Right lobe of liver (tissue), 6 donors: ENCODE results near the gene UBXN11. TPM values are rescaled to one million over a fixed set of nuclear protein-coding genes. Genes with fewer than 3 reads are reported as not detected.

Source experiments
- ATAC-seq, 4 donors: fragments of 200-7000 bp; cut with Tn5 transposase; one replicate each; pipeline ENCODE4 v1.9.1; 2020; ENCODE audit warnings: mild to moderate bottlenecking in 4 of 4, moderate library complexity in 4 of 4
- DNase-seq, 3 donors: peaks; one replicate each; pipeline ENCODE4 v3.0.0-alpha.2; 2020
- H3K27ac ChIP-seq, 3 donors: fragments of 200-600 bp; one replicate each; pipeline ENCODE4 v1.8.0; 2022
- H3K27me3 ChIP-seq, 2 donors: fragments of 200-600 bp; one replicate each; pipeline ENCODE4 v1.8.0; 2022
- H3K36me3 ChIP-seq, 4 donors: fragments of 200-600 bp; sonication (generic) in 1 of 4; one replicate each; pipeline versions ENCODE4 v1.5.1 to v1.8.0; 2017 to 2022; ENCODE audit warnings: control low read depth in 1 of 4
- H3K4me1 ChIP-seq, 4 donors: fragments of 200-600 bp; sonication (generic) in 1 of 4; one replicate each; pipeline versions ENCODE4 v1.5.1 to v1.8.0; 2017 to 2022; ENCODE audit warnings: control low read depth in 1 of 4
- H3K4me3 ChIP-seq, 3 donors: fragments of 200-600 bp; one replicate each; pipeline ENCODE4 v1.8.0; 2022
- H3K9me3 ChIP-seq, 4 donors: fragments of 200-600 bp; sonication (generic) in 1 of 4; one replicate each; pipeline versions ENCODE4 v1.5.1 to v1.8.0; 2017 to 2022; ENCODE audit warnings: control low read depth in 1 of 4
- POLR2A ChIP-seq: fragments of 450-650 bp; IDR thresholded peaks from one replicate; pipeline ENCODE4 v1.6.1; 2017; ENCODE audit warnings: antibody characterized with exemption, mild to moderate bottlenecking
- WGBS: methylation state at CpG from one replicate; pipeline ENCODE4 v1.1.6; 2018; ENCODE audit warnings: low coverage, low lambda C conversion rate; ENCODE audit not compliant: insufficient coverage; ENCODE audit errors: missing lambda C conversion rate; 5-methylcytosine and 5-hydroxymethylcytosine counted together
- intact Hi-C, 2 donors: fragments of 100-400 bp; cut with DNase I; formaldehyde crosslinking; loops; one replicate each; pipeline versions ENCODE4 v1.11.2 to v1.14.1; 2022
- total RNA-seq, 6 experiments: library from RNA; depleted of rRNA in 2 of 6; stranded (reverse); fragments of >200 nt in 2 of 6; fragmentation: NEBNext Ultra II Directional in 3 of 6; extraction: Animal tissue kit (Norgen Biotek cat#: 25700) in 3 of 6; gene quantifications; one replicate each; pipeline versions ENCODE4 v1.1.0 to v1.2.4, GENCODE V29; 2016 to 2023
- TF ChIP-seq, protein P1 (sequence below), 4 donors: fragments of 200-600 bp in 3 of 4; fragments of 450-650 bp in 1 of 4; IDR thresholded peaks; one replicate each; pipeline versions ENCODE4 v1.5.1 to v1.8.0; 2016 to 2022; ENCODE audit warnings: antibody characterized with exemption in 4 of 4, mild to moderate bottlenecking in 2 of 4
- donor health status: DM: no; HTN: yes; CAD: no.
- donor health status: DM: no; HTN: no; CAD: no.
- donor health status: DM: no; HTN: no; CAD: no.
- donor health status: DM: no; HTN: yes; CAD: no.
- donor health status: DM: no; HTN: yes; CAD: no.

The UBXN11 gene
- total RNA-seq, 6 experiments from 2014 or later = 4.3 to 11.3 (median 7.0) TPM

DNA sequence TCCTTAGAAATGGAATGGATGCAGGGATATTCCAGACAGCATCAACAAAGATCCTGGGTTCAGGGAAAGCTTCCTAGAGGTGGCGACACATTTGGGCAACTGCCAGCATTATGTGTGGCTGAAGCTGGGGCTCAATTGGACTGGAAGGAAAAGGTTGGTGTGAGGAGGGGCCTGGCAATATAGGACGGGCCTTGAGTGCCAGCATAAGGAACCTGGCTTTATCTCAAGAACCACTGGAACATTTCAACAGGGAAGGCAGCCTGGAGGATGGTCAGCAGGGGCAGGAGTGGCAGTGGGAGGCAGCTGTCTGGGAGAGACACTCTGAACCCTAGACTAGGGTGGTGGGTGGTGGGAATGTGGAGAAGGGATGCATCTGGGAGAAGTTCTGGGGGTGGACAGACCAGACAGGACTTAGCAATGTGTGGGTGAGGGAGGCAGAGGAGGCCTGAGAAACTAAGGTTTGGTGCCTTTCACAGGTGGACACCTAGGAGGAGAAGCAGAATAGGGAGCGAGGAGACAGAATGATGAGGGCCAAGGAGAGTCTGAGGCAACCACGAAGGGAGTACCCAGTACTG is 23.1 kb downstream of the UBXN11 start:
- Histone ChIP-seq H3K27ac (no peak overlapping the region), H3K36me3 (no peaks in the 10 kb centered on the region), H3K9me3 (no peaks in the 10 kb centered on the region), H3K4me1 (peaks cover 0 to 21% (median 6%) of the 10 kb centered on the region in 4 donors), H3K27me3 (no peaks in the 10 kb centered on the region), H3K4me3 (no peak overlapping the region)
- DNase-seq (no peak), ATAC-seq (no peak)
- intact Hi-C loops = loop anchor here (5.0 to 10.0 kb wide), 2 partner anchors 39 to 81 kb away; no protein-coding TSS in a partner anchor
- TF ChIP-seq POLR2A = no peak
- TF ChIP-seq, protein P1, sequence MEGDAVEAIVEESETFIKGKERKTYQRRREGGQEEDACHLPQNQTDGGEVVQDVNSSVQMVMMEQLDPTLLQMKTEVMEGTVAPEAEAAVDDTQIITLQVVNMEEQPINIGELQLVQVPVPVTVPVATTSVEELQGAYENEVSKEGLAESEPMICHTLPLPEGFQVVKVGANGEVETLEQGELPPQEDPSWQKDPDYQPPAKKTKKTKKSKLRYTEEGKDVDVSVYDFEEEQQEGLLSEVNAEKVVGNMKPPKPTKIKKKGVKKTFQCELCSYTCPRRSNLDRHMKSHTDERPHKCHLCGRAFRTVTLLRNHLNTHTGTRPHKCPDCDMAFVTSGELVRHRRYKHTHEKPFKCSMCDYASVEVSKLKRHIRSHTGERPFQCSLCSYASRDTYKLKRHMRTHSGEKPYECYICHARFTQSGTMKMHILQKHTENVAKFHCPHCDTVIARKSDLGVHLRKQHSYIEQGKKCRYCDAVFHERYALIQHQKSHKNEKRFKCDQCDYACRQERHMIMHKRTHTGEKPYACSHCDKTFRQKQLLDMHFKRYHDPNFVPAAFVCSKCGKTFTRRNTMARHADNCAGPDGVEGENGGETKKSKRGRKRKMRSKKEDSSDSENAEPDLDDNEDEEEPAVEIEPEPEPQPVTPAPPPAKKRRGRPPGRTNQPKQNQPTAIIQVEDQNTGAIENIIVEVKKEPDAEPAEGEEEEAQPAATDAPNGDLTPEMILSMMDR (IDR thresholded peaks at IDR 0.05) = no peak
- 63% methylated on average over 3 of the region's 4 CpGs for WGBS

DNA sequence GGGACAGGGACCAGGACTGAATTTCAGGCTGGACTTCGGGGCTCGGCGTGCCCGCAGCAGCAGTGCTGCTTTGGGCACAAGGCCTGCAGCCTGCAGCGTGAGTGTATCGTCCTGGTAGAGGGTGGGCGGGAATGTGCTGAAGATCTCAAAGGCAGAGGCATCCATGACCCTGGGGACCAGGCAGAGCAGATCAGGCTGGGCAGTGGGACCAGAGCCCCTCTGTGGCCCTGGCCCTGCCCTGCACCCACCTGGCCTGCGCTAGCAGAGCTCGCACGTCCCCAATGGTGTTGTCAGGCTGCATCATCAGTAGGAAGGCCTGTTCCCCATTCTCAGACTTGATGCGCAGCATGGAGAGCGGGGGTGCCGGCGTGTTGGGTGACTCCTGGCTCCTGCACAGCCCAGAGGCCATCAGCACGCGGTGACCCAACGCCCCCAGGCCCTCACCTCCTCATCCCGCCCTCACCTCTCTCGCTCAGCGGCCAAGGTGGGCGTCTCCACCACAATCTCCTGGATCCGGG is 24.0 kb downstream of the UBXN11 start:
- Histone ChIP-seq H3K4me3 (no peak overlapping the region), H3K4me1 (peaks cover 0 to 30% (median 10%) of the 10 kb centered on the region in 4 donors), H3K27ac (no peak overlapping the region), H3K27me3 (no peaks in the 10 kb centered on the region), H3K36me3 (no peaks in the 10 kb centered on the region), H3K9me3 (no peaks in the 10 kb centered on the region)
- DNase-seq = no peak
- WGBS = 57% methylated on average over 1 of the region's 22 CpGs
- intact Hi-C loops = loop anchor here (5.0 to 10.0 kb wide), 2 partner anchors 40 to 82 kb away; no protein-coding TSS in a partner anchor
- ATAC-seq = no peak
- TF ChIP-seq POLR2A = no peak
- TF ChIP-seq, protein P1 (IDR thresholded peaks at IDR 0.05) = no peak

DNA sequence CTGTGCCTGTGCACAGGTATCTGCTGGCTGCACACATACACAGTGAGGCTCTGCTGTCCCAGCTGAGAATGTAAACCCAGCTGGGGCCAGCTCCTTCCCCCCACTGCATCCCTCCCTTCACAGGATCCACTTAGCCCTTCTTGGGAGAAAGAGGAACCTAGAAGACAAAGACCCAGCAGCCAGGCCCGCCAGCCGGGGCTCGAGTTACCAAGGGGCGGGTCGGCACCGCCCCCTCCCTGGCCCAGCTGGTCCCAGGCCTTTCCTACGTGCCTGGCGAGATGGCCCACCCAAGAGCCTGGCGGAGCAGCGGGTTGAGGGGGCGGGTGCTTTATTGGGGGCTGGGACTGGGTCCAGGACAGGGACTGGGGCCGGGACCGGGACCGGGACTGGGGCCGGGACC is 24.5 kb downstream of the UBXN11 start:
- no peak for TF ChIP-seq POLR2A
- TF ChIP-seq, protein P1 (IDR thresholded peaks at IDR 0.05) = no peak
- Histone ChIP-seq H3K9me3 (no peaks in the 10 kb centered on the region), H3K4me1 (peaks cover 0 to 35% (median 13%) of the 10 kb centered on the region in 4 donors), H3K27me3 (no peaks in the 10 kb centered on the region), H3K27ac (no peak overlapping the region), H3K36me3 (no peaks in the 10 kb centered on the region), H3K4me3 (no peak overlapping the region)
- intact Hi-C loops = loop anchor here (5.0 to 10.0 kb wide), 2 partner anchors 40 to 83 kb away; no protein-coding TSS in a partner anchor
- WGBS = 37% methylated on average over 3 of the region's 15 CpGs
- DNase-seq (peak in 1 of 3 donors; percentile 44), ATAC-seq (no peak)

DNA sequence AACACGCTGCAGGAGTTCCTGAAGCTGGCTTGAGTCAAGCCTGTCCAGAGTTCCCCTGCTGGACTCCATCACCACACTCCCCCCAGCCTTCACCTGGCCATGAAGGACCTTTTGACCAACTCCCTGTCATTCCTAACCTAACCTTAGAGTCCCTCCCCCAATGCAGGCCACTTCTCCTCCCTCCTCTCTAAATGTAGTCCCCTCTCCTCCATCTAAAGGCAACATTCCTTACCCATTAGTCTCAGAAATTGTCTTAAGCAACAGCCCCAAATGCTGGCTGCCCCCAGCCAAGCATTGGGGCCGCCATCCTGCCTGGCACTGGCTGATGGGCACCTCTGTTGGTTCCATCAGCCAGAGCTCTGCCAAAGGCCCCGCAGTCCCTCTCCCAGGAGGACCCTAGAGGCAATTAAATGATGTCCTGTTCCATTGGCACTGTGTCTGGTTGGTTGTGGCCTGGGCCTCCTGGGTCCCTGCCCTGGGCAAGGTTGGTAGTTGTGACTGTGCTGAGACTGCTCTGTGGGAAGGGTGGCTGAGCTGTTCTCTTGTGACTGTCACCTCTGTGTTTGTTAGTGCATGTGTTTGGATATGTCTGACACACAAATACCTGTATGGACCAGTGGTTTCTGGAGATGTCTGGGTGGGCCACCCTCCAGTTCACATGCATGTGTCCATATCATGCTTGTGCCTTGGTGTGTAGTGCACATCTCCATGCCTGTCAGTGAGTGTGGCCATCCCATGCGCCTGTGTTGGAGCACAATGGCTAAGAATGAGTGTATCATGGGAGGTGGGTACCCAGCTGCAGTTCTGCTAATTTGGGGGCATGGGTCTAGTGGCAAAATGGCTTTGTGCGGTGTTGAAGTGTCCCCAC is 25.1 kb downstream of the UBXN11 start:
- TF ChIP-seq POLR2A = no peak
- TF ChIP-seq, protein P1 (IDR thresholded peaks at IDR 0.05) = no peak
- H3K27me3 ChIP-seq = no peaks in the 10 kb centered on the region
- no peak for DNase-seq
- ATAC-seq = no peak
- intact Hi-C loops = loop anchor here (5.0 to 10.0 kb wide), 2 partner anchors 41 to 83 kb away; no protein-coding TSS in a partner anchor
- no peaks in the 10 kb centered on the region for H3K36me3 ChIP-seq
- no peak overlapping the region for H3K27ac ChIP-seq
- peak overlapping the region in 1 of 3 donors; percentile 99 for H3K4me3 ChIP-seq
- H3K9me3 ChIP-seq = no peaks in the 10 kb centered on the region
- WGBS = 100% methylated on average over 2 of the region's 5 CpGs
- H3K4me1 ChIP-seq = peaks cover 0 to 40% (median 16%) of the 10 kb centered on the region in 4 donors
